HG03039 (cell line): ENCODE measurements around the gene CDKN1A.
"Not testable (repeated sequence)": the region's sequence is repeated elsewhere in the genome, so short reads cannot be mapped to it uniquely, and the experiment has no call there.

Experiments
- ATAC-seq: cut with Tn5 transposase; IDR thresholded peaks from one replicate; pipeline ENCODE4 v1.9.1; 2021; ENCODE audit warnings: mild to moderate bottlenecking, moderate library complexity; ENCODE audit not compliant: unreplicated experiment

The CDKN1A gene

DNA sequence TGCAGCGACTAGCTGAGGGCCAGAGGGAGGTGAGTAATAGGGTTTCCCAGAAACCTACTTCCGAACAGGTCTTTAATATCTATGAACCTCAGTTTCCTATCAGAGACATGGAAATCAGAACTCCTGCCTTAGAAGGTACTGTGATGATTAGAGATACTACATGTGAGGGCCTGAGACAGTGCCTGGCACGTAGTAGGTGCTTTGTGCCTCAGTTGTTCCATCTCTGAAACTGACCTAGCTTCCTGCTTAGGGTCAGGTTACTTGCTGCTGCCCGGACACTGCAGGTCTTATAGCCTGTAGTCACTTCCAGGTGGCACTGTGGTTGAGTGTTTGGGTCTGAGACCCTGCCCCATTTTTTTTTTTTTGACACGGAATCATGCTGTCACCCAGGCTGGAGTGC, 40.0 kb downstream of the CDKN1A start:
- ATAC-seq = no peak

DNA sequence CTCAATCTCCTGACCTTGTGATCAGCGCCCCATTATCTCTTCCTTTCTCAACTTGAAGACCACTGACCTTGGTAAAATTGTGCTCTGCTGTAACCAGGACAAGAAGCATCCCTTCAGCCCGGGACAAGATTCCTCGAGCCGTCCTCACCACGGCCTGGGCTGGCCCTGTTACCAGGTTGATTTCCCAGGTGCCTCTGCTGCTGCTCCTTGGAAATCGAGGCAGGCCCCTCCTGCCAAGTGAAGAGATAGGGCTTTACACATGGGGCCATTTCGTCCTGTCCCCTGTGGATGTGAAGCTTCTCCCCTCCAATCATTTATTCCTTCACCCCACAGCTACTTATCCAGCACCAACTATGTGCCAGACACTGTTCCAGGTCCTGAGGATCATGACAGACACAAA, 40.6 kb downstream of the CDKN1A start:
- ATAC-seq = no peak

DNA sequence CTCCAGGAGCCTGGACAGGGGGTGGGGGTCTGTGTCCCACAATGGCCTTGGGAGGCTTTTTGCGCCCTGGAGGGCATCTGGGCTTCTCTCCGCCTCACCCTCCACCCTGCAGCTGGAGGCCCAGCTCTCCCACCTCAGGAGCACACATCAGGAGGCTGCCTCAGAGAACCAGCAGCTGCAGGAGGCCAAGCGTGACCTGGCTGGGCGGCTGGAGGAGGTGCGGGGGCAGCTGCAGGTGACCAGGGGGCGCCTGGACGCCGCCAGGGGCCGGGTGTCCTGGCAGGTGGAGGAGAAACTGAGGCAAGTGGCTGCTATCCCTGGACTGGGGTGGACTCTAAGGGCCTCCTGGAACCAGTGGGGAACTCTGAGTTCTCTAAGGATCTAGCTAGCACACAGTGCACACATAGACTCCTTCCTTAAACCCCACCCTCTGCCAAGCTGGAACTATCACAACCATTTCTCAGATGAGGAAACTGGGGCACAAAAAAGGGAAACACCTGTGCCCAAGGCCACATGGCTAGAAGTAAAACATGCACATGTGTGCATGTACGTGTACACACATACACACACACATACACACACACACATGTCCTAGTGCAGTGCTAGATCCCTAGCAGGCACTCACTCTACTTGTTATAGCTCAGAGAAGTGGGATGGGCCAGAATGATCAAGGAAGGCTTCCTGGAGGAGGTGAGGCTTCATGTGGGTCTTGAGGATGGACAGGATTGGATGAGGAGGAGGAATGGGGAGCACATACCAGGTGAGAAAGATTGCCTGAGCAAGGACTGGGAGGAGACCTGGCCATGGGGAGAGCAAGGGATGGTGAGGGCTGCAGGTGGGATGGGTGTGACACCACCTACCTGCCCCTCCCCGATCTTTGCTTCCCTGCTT, 42.0 kb downstream of the CDKN1A start:
- no peak for ATAC-seq

DNA sequence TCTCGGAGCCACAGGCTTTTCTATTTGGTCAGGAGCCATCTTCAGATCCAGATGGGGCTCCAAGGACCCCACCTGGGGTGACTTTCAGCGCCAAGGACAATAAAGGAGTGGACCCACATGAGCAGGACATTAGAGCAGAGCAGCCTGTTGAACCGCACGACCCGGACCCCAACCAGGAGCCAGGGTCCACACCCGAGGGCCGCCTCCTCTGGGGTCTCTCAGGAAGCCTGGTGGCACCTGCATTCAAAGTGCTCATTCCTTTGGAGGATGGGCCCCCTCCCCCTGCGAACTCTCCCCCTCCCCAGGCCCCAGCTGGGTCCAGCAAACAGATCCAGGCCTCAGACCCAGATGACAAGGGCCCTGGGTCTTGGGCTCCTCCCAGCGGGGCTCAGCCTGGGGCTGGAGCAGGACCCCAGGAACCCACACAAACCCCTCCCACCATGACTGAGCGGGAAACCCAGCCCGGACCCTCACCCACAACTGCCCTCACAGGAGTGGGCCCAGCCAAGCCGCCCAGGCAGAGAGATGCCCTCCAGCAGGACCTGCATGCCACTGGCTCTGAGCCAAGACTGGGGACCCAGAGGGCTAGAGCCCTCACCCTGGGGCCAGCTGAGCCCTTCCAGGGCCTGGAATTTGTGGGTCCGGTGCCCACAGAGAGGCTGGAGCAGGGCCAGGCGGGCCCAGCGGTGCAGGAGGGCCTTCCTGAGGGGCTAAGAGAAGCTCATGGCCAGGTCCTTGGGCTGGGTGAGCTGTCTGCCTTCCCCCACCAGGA, 43.0 kb downstream of the CDKN1A start:
- no peak for ATAC-seq

DNA sequence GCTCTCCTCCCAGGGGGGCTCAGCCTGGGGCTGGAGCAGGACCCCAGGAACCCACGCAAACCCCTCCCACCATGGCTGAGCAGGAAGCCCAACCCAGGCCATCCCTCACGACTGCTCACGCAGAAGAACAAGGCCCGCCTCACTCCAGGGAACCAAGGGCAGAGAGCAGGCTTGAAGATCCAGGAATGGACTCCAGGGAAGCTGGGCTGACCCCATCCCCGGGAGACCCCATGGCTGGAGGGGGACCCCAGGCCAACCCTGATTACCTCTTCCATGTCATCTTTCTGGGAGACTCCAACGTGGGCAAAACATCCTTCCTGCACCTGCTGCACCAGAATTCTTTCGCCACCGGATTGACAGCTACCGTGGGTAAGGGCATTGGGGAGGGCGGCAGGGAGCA, 43.9 kb downstream of the CDKN1A start:
- no peak for ATAC-seq

DNA sequence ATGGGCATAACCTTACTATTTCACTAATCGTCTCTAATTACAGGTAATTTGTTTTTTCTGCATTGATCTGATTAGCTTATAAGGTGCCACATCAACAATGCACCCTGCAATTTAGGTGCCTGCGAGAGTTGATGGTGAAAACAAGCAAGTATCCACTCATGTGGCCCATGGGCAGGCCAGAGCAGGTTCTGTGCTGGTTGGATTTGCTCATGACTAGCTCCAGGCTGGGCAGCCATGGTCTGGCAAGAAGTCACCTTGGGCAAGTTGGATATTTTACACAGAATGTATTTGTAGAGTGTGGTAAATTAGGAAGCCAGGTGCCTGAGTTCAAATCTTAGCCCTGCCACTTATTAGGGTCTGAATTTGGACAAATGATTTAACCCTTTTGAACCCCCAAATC, 44.4 kb downstream of the CDKN1A start:
- no peak for ATAC-seq

DNA sequence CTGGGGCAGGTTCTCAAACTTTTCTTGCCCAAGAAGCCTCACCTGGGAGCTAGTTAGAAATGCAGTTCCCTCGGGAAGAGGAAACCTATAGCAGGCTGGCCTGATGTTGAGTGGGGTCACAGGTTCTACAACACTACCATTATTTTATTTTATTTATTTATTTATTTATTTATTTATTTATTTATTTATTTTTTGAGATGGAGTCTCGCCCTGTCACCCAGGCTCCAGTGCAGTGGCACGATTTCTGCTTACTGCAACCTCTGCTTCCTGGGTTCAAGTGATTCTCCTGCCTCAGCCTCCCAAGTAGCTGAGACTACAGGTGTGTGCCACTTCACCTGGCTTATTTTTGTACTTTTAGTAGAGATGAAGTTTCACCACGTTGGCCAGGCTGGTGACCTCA, 45.5 kb downstream of the CDKN1A start:
- not testable (repeated sequence) for ATAC-seq

GRCh38 chr6:36724514-36725390, 46.2 kb downstream of the CDKN1A start:
- no peak for ATAC-seq

- no peak for ATAC-seq
Measured at GRCh38 chr6:36725581-36725980, 47.1 kb downstream of the CDKN1A start.

DNA sequence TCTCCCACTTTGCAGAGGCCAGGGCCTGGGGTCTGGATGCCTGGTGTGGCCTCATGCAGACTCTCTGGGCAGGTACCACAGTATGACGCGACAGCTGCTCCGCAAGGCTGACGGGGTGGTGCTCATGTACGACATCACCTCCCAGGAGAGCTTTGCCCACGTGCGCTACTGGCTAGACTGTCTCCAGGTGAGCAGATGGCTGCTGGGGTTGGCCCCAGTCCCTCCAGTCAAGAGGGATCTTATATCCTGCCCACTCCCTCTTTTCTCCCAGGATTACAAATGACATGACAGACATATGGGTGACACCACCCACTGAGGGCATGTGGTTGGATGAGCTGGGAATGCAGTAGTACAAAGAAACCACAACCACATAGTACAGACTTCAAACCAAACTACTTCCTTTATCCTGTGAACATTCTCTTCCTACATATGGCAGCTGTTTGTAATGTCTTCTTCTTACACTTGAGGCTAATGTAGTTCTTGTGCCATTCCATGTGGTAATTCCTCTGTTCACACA, 49.0 kb downstream of the CDKN1A start:
- ATAC-seq = no peak

DNA sequence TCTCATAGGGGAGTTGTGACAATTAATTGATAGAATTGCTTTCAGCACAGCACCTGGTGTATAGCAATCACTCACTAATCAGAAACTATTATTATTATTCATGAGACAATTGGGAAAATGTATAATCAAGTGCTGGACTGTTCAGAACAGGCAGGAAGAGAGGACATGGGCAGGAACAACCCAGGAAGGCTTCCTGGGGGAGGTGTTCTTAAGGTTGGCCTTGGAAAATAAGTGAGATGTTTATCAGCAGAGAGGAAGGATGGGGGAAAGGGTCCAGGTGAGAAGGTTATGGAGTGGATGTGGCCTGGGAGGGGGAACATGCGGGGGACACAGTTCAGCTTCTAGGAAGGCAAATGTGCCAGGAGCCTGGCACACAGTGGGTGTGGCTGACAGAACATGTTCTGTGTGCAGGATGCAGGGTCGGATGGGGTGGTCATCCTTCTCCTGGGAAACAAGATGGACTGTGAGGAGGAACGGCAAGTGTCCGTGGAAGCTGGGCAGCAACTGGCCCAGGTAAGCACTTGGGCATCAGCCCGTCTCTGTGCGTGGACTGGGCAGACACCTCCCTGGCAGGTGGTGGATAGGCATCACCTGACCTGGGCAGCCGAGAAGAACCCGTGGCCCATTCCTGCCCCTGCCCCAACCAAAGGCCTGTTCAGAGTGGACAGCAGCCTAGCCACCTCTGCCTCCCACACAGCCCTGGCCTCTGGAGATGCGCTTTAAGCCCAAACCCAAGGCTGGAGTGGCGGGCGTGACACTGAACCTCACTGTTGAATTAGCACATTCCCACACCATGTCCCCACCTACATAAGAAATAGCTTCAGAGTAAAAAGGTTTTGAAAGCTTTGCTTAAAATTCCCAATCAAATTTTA, 50.0 kb downstream of the CDKN1A start:
- ATAC-seq = no peak

GRCh38 chr6:36729161-36729524, 50.6 kb downstream of the CDKN1A start:
- no peak for ATAC-seq

- no peak for ATAC-seq
Measured at GRCh38 chr6:36730424-36731380, 52.2 kb downstream of the CDKN1A start.

- no peak for ATAC-seq
Measured at GRCh38 chr6:36731622-36732310, 53.3 kb downstream of the CDKN1A start.

GRCh38 chr6:36733300-36733699, 54.8 kb downstream of the CDKN1A start:
- ATAC-seq = no peak

DNA sequence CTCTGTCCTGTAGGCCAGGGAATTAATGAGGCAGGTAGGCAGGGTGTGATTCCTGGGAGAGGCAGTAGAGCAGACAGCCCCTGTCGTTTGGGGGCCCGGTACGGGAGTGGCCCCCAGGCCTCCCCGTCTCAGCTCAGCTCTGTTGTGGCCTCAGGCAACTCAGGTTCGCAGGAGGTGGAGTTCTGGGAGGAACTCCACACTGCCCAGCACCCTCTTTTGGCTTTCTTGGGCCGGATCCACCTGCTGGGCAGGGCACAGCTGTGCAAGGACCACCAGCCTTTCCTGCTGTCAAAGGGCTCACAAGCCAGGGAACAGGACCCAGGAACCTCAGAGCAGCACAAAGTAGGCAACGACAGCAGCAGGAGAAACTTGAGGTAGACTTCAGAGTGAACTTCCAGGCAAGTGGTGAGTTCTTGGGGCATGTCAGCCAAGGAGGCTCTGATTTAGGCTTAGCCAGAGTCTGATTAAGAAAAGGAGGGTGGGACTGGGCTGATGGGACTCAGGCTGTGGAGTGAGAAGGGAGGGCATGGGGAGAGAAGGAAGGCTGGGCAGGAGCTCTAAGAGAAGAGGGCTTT, 56.1 kb downstream of the CDKN1A start:
- no peak for ATAC-seq

DNA sequence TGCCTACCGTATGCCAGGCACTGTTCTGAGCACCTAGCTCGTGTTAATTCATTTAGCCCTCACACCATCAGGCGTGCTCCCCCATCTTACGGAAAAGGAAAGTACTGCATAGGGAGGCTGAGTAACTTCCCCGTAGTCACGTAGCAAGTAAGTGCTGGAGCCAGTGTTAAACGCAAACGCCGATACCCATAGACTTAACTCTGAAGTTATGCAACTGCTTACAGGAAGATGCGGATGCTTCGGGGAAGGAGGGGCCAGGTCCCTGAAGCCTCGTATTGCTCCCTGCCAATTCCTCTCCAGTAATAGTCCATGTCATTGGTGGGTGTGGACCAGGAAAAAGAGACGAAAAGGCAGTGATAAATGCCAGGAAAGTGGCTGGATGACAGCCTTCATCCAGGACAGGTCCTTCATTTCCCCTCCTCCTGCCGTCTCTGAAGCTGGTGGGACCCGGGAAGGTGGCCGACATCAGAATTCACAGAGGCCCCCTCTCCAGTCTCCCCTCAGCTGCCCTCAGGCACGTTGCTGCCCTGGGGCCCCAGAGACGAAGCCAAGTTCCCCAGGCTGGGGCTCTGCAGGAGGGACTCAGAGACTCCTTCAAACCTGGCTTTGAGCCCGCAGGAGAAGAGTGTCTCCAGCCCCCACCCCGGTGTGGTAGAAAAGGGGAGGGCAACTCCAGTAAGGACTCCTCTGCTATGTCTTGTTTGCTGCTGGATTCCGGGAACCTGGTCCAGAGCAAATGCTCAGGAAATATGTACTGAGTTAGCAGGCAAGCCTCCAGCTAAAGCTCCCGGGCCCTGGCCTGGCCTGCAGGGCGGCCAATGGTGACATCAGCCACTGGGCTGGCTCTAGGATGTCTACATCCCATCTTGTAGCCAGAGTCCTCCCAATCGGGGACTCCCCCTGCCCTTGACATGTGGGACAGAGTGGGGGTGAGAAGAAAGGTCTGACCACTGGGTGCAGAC, 56.9 kb downstream of the CDKN1A start:
- no peak for ATAC-seq
